ENCODE measurements around the gene DGKZ.

Gene DGKZ

GRCh38 chr11:46397526-46397925, 50.3 kb downstream of the DGKZ start:
- DNase-seq: no peak

GRCh38 chr11:46402957-46403902, 56.0 kb downstream of the DGKZ start:
- no peak for DNase-seq

GRCh38 chr11:46404476-46405017, 57.3 kb downstream of the DGKZ start:
- DNase-seq: no peak

GRCh38 chr11:46407635-46408034, 60.4 kb downstream of the DGKZ start:
- no peak for DNase-seq

- DNase-seq: no peak
Measured at GRCh38 chr11:46408407-46408986, 61.2 kb downstream of the DGKZ start.

- DNase-seq: no peak
Measured at GRCh38 chr11:46410021-46410420, 62.8 kb downstream of the DGKZ start.

- DNase-seq: peak; percentile 19
Measured at GRCh38 chr11:46413760-46414465, 66.7 kb downstream of the DGKZ start.

GRCh38 chr11:46414466-46414796, 67.2 kb downstream of the DGKZ start:
- DNase-seq: no peak

- no peak for DNase-seq
Measured at GRCh38 chr11:46414879-46415278, 67.6 kb downstream of the DGKZ start.

GRCh38 chr11:46417711-46418110, 70.4 kb downstream of the DGKZ start:
- DNase-seq: no peak

GRCh38 chr11:46418751-46419150, 71.5 kb downstream of the DGKZ start:
- no peak for DNase-seq

- no peak for DNase-seq
Measured at GRCh38 chr11:46420513-46420912, 73.2 kb downstream of the DGKZ start.

- no peak for DNase-seq
Measured at GRCh38 chr11:46421257-46421880, 74.1 kb downstream of the DGKZ start.

GRCh38 chr11:46422588-46422987, 75.3 kb downstream of the DGKZ start:
- no peak for DNase-seq

- no peak for DNase-seq
Measured at GRCh38 chr11:46426233-46426991, 79.1 kb downstream of the DGKZ start.

- DNase-seq: no peak
Measured at GRCh38 chr11:46427364-46427763, 80.1 kb downstream of the DGKZ start.

GRCh38 chr11:46429717-46430116, 82.5 kb downstream of the DGKZ start:
- no peak for DNase-seq

All from EL (cell line).